Measurements from ENCODE around the gene SETD6.

The SETD6 gene

GRCh38 chr16:58507963-58508670 is 7.2 kb upstream of the SETD6 start:
- no peak for DNase-seq (ENCODE audit: low read depth)

- DNase-seq (ENCODE audit: low read depth) = no peak
Measured at GRCh38 chr16:58508671-58509251, 6.6 kb upstream of the SETD6 start.

- no peak for DNase-seq (ENCODE audit: low read depth)
Measured at GRCh38 chr16:58509256-58510096, 5.8 kb upstream of the SETD6 start.

GRCh38 chr16:58510097-58510775 is 5.1 kb upstream of the SETD6 start:
- DNase-seq (ENCODE audit: low read depth) = no peak

- DNase-seq (ENCODE audit: low read depth) = no peak
Measured at GRCh38 chr16:58510776-58511628, 4.3 kb upstream of the SETD6 start.

- peak; percentile 77 for DNase-seq (ENCODE audit: low read depth)
Measured at GRCh38 chr16:58511933-58512815, 3.1 kb upstream of the SETD6 start.

GRCh38 chr16:58513874-58514273 is 1.4 kb upstream of the SETD6 start:
- DNase-seq (ENCODE audit: low read depth) = no peak

GRCh38 chr16:58515871-58516767 is 802 bp downstream of the SETD6 start:
- DNase-seq (ENCODE audit: low read depth) = no peak

GRCh38 chr16:58516768-58517107 is 1.4 kb downstream of the SETD6 start:
- DNase-seq (ENCODE audit: low read depth) = no peak

GRCh38 chr16:58518083-58518979 is 3.0 kb downstream of the SETD6 start:
- DNase-seq (ENCODE audit: low read depth) = no peak

- no peak for DNase-seq (ENCODE audit: low read depth)
Measured at GRCh38 chr16:58518980-58519368, 3.7 kb downstream of the SETD6 start.

GRCh38 chr16:58519707-58520106 is 4.4 kb downstream of the SETD6 start:
- no peak for DNase-seq (ENCODE audit: low read depth)

GRCh38 chr16:58530179-58530578 is 14.9 kb downstream of the SETD6 start:
- DNase-seq (ENCODE audit: low read depth) = no peak

GRCh38 chr16:58532414-58532813 is 17.1 kb downstream of the SETD6 start:
- no peak for DNase-seq (ENCODE audit: low read depth)

GRCh38 chr16:58533751-58534470 is 18.6 kb downstream of the SETD6 start:
- no peak for DNase-seq (ENCODE audit: low read depth)

GRCh38 chr16:58535100-58535499 is 19.8 kb downstream of the SETD6 start:
- no peak for DNase-seq (ENCODE audit: low read depth)

GRCh38 chr16:58536278-58536677 is 21.0 kb downstream of the SETD6 start:
- DNase-seq (ENCODE audit: low read depth) = no peak

Measured in activated T-helper 9 cell treated with anti-CD3 and anti-CD28 coated beads, Interleukin-2, amount 50 U/mL, for 16 hours (primary cell).